Measurements from ENCODE around the gene ANO5.

- TF ChIP-seq TAF1 (IDR thresholded peaks at IDR 0.05; ENCODE audit: borderline replicate concordance, low read depth, low read length) (no peak), POLR2AphosphoS5 (IDR thresholded peaks at IDR 0.05; ENCODE audit: low read depth, low read length) (no peak), POLR2A (IDR thresholded peaks at IDR 0.05; ENCODE audit: low read depth, low read length) (no peak)
These were observed 29.5 kb upstream of the ANO5 start for GRCh38 chr11:22163394-22163797.
